ENCODE measurements around the gene ERCC4. TPM values are rescaled to one million over a fixed set of nuclear protein-coding genes. Genes with fewer than 3 reads are reported as not detected.

Gene ERCC4
- total RNA-seq, 2 donors from 2014 or later = 6.1 to 11.2 TPM

GRCh38 chr16:13921328-13921727, 1.4 kb downstream of the ERCC4 start:
- peaks cover 27% of the 10 kb centered on the region for H3K36me3 Mint-ChIP-seq (ENCODE audit: low read depth)
- peak overlapping the region; percentile 98 for H3K27ac Mint-ChIP-seq
- no peaks in the 10 kb centered on the region for H3K9me3 Mint-ChIP-seq
- peak overlapping the region; percentile 97 for H3K4me3 Mint-ChIP-seq
- no peak for ATAC-seq (replicated peaks)
- no peaks in the 10 kb centered on the region for H3K27me3 Mint-ChIP-seq
- peaks cover 21% of the 10 kb centered on the region for H3K4me1 Mint-ChIP-seq

- peaks cover 44% of the 10 kb centered on the region for H3K36me3 Mint-ChIP-seq (ENCODE audit: low read depth)
- H3K27ac Mint-ChIP-seq = no peak overlapping the region
- no peaks in the 10 kb centered on the region for H3K9me3 Mint-ChIP-seq
- H3K27me3 Mint-ChIP-seq = no peaks in the 10 kb centered on the region
- peaks cover 21% of the 10 kb centered on the region for H3K4me1 Mint-ChIP-seq
- H3K4me3 Mint-ChIP-seq = no peak overlapping the region
- no peak for ATAC-seq (replicated peaks)
Measured at GRCh38 chr16:13923703-13924298, 3.8 kb downstream of the ERCC4 start.

GRCh38 chr16:13926464-13926863, 6.5 kb downstream of the ERCC4 start:
- no peaks in the 10 kb centered on the region for H3K9me3 Mint-ChIP-seq
- H3K27me3 Mint-ChIP-seq = no peaks in the 10 kb centered on the region

GRCh38 chr16:13926891-13927290, 6.9 kb downstream of the ERCC4 start:
- H3K4me1 Mint-ChIP-seq = peaks cover 5% of the 10 kb centered on the region
- no peak overlapping the region for H3K4me3 Mint-ChIP-seq
- peaks cover 54% of the 10 kb centered on the region for H3K36me3 Mint-ChIP-seq (ENCODE audit: low read depth)
- H3K27ac Mint-ChIP-seq = peak overlapping the region; percentile 12
- H3K9me3 Mint-ChIP-seq = no peaks in the 10 kb centered on the region
- ATAC-seq (replicated peaks) = no peak
- H3K27me3 Mint-ChIP-seq = no peaks in the 10 kb centered on the region

More at GRCh38 chr16:13926464-13926863, 6.5 kb downstream of the ERCC4 start:
- Mint-ChIP-seq H3K4me1 (peaks cover 5% of the 10 kb centered on the region), H3K4me3 (no peak overlapping the region), H3K27ac (peak overlapping the region; percentile 12), H3K36me3 (ENCODE audit: low read depth) (peaks cover 52% of the 10 kb centered on the region)
- peak; percentile 53 for ATAC-seq (replicated peaks)

- Mint-ChIP-seq H3K9me3 (no peaks in the 10 kb centered on the region), H3K4me1 (peaks cover 4% of the 10 kb centered on the region), H3K4me3 (no peak overlapping the region), H3K27ac (no peak overlapping the region), H3K36me3 (ENCODE audit: low read depth) (peaks cover 59% of the 10 kb centered on the region), H3K27me3 (no peaks in the 10 kb centered on the region)
- ATAC-seq (replicated peaks) = no peak
Measured at GRCh38 chr16:13928646-13929045, 8.7 kb downstream of the ERCC4 start.

GRCh38 chr16:13931845-13932244, 11.9 kb downstream of the ERCC4 start:
- no peaks in the 10 kb centered on the region for H3K9me3 Mint-ChIP-seq
- peaks cover 8% of the 10 kb centered on the region for H3K4me1 Mint-ChIP-seq
- no peak overlapping the region for H3K27ac Mint-ChIP-seq
- H3K4me3 Mint-ChIP-seq = no peak overlapping the region
- H3K36me3 Mint-ChIP-seq (ENCODE audit: low read depth) = peaks cover 64% of the 10 kb centered on the region
- no peaks in the 10 kb centered on the region for H3K27me3 Mint-ChIP-seq
- peak; percentile 48 for ATAC-seq (replicated peaks)

- ATAC-seq (replicated peaks) = no peak
- H3K36me3 Mint-ChIP-seq (ENCODE audit: low read depth) = peaks cover 69% of the 10 kb centered on the region
- H3K27ac Mint-ChIP-seq = no peak overlapping the region
- no peaks in the 10 kb centered on the region for H3K27me3 Mint-ChIP-seq
- H3K4me3 Mint-ChIP-seq = no peak overlapping the region
- H3K9me3 Mint-ChIP-seq = no peaks in the 10 kb centered on the region
- H3K4me1 Mint-ChIP-seq = peaks cover 8% of the 10 kb centered on the region
Measured at GRCh38 chr16:13935408-13935807, 15.5 kb downstream of the ERCC4 start.

GRCh38 chr16:13936155-13936554, 16.2 kb downstream of the ERCC4 start:
- H3K9me3 Mint-ChIP-seq = no peaks in the 10 kb centered on the region
- H3K27me3 Mint-ChIP-seq = no peaks in the 10 kb centered on the region
- peaks cover 8% of the 10 kb centered on the region for H3K4me1 Mint-ChIP-seq
- H3K4me3 Mint-ChIP-seq = peak overlapping the region; percentile 52
- peaks cover 65% of the 10 kb centered on the region for H3K36me3 Mint-ChIP-seq (ENCODE audit: low read depth)
- no peak for ATAC-seq (replicated peaks)
- peak overlapping the region; percentile 75 for H3K27ac Mint-ChIP-seq

GRCh38 chr16:13936596-13937081, 16.7 kb downstream of the ERCC4 start:
- peak; percentile 72 for ATAC-seq (replicated peaks)
- H3K4me1 Mint-ChIP-seq = peaks cover 8% of the 10 kb centered on the region
- peak overlapping the region; percentile 75 for H3K27ac Mint-ChIP-seq
- no peaks in the 10 kb centered on the region for H3K9me3 Mint-ChIP-seq
- peaks cover 68% of the 10 kb centered on the region for H3K36me3 Mint-ChIP-seq (ENCODE audit: low read depth)
- H3K27me3 Mint-ChIP-seq = no peaks in the 10 kb centered on the region
- peak overlapping the region; percentile 52 for H3K4me3 Mint-ChIP-seq

- Mint-ChIP-seq H3K27ac (peak overlapping the region; percentile 75), H3K36me3 (ENCODE audit: low read depth) (peaks cover 61% of the 10 kb centered on the region), H3K9me3 (no peaks in the 10 kb centered on the region), H3K4me1 (peaks cover 8% of the 10 kb centered on the region), H3K27me3 (no peaks in the 10 kb centered on the region), H3K4me3 (no peak overlapping the region)
- no peak for ATAC-seq (replicated peaks)
Measured at GRCh38 chr16:13937411-13937810, 17.5 kb downstream of the ERCC4 start.

GRCh38 chr16:13938480-13938879, 18.5 kb downstream of the ERCC4 start:
- ATAC-seq (replicated peaks) = no peak
- peaks cover 57% of the 10 kb centered on the region for H3K36me3 Mint-ChIP-seq (ENCODE audit: low read depth)
- no peaks in the 10 kb centered on the region for H3K27me3 Mint-ChIP-seq
- H3K4me1 Mint-ChIP-seq = peaks cover 8% of the 10 kb centered on the region
- H3K9me3 Mint-ChIP-seq = no peaks in the 10 kb centered on the region
- no peak overlapping the region for H3K4me3 Mint-ChIP-seq
- H3K27ac Mint-ChIP-seq = no peak overlapping the region

- peak; percentile 87 for ATAC-seq (replicated peaks)
- H3K27me3 Mint-ChIP-seq = no peaks in the 10 kb centered on the region
- H3K36me3 Mint-ChIP-seq (ENCODE audit: low read depth) = peaks cover 56% of the 10 kb centered on the region
- H3K4me1 Mint-ChIP-seq = peaks cover 8% of the 10 kb centered on the region
- H3K9me3 Mint-ChIP-seq = no peaks in the 10 kb centered on the region
- H3K4me3 Mint-ChIP-seq = no peak overlapping the region
- H3K27ac Mint-ChIP-seq = no peak overlapping the region
Measured at GRCh38 chr16:13939821-13940220, 19.9 kb downstream of the ERCC4 start.

GRCh38 chr16:13940397-13940933, 20.5 kb downstream of the ERCC4 start:
- peaks cover 56% of the 10 kb centered on the region for H3K36me3 Mint-ChIP-seq (ENCODE audit: low read depth)
- H3K9me3 Mint-ChIP-seq = no peaks in the 10 kb centered on the region
- ATAC-seq (replicated peaks) = peak; percentile 18
- H3K27me3 Mint-ChIP-seq = no peaks in the 10 kb centered on the region
- peak overlapping the region; percentile 30 for H3K27ac Mint-ChIP-seq
- no peak overlapping the region for H3K4me3 Mint-ChIP-seq
- peaks cover 8% of the 10 kb centered on the region for H3K4me1 Mint-ChIP-seq

- no peaks in the 10 kb centered on the region for H3K4me1 Mint-ChIP-seq
- no peak overlapping the region for H3K27ac Mint-ChIP-seq
- no peak overlapping the region for H3K4me3 Mint-ChIP-seq
- H3K27me3 Mint-ChIP-seq = no peaks in the 10 kb centered on the region
- H3K9me3 Mint-ChIP-seq = no peaks in the 10 kb centered on the region
- ATAC-seq (replicated peaks) = no peak
- peaks cover 66% of the 10 kb centered on the region for H3K36me3 Mint-ChIP-seq (ENCODE audit: low read depth)
Measured at GRCh38 chr16:13944816-13945215, 24.9 kb downstream of the ERCC4 start.

GRCh38 chr16:13945744-13946485, 26.0 kb downstream of the ERCC4 start:
- peak overlapping the region; percentile 16 for H3K27ac Mint-ChIP-seq
- H3K4me3 Mint-ChIP-seq = no peak overlapping the region
- no peaks in the 10 kb centered on the region for H3K9me3 Mint-ChIP-seq
- no peaks in the 10 kb centered on the region for H3K27me3 Mint-ChIP-seq
- H3K4me1 Mint-ChIP-seq = no peaks in the 10 kb centered on the region
- peaks cover 65% of the 10 kb centered on the region for H3K36me3 Mint-ChIP-seq (ENCODE audit: low read depth)
- no peak for ATAC-seq (replicated peaks)
